Esophagus muscularis mucosa (tissue), 4 donors: ENCODE data around the gene MTA3. TPM values are rescaled to one million over a fixed set of nuclear protein-coding genes. Genes with fewer than 3 reads are reported as not detected.

Experiments
- DNase-seq: peaks from one replicate; pipeline ENCODE4 v3.0.0-alpha.2; 2017; ENCODE audit errors: extremely low spot score
- H3K27ac ChIP-seq, 4 donors: fragments of 200-600 bp; sonication (generic); replicated peaks in 1 of 4; 1 replicate in 3 of 4; 2 replicates in 1 of 4; pipeline ENCODE4 v1.5.1; 2016 to 2019; ENCODE audit warnings: mild to moderate bottlenecking in 1 of 4
- H3K27me3 ChIP-seq, 4 donors: fragments of 200-600 bp; sonication (generic); one replicate each; pipeline versions ENCODE4 v1.5.1 to v1.6.0; 2016 to 2019
- H3K36me3 ChIP-seq, 4 donors: fragments of 200-600 bp; sonication (generic); one replicate each; pipeline ENCODE4 v1.5.1; 2016 to 2019
- H3K4me1 ChIP-seq, 4 donors: fragments of 200-600 bp; sonication (generic); one replicate each; pipeline ENCODE4 v1.5.1; 2016 to 2019
- H3K4me3 ChIP-seq, 4 donors: fragments of 200-600 bp; sonication (generic); 1 replicate in 2 of 4; 2 replicates in 2 of 4; pipeline ENCODE4 v1.5.1; 2016 to 2019; ENCODE audit warnings: mild to moderate bottlenecking in 4 of 4, moderate library complexity in 1 of 4
- H3K9me3 ChIP-seq, 4 donors: fragments of 200-600 bp; sonication (generic); 1 replicate in 3 of 4; 2 replicates in 1 of 4; pipeline ENCODE4 v1.5.1; 2016 to 2019
- CTCF ChIP-seq, 3 experiments: fragments of 200-600 bp in 2 of 3; fragments of 450-650 bp in 1 of 3; sonication (generic) in 2 of 3; IDR thresholded peaks; one replicate each; pipeline ENCODE4 v1.5.1; 2017 to 2019; ENCODE audit warnings: antibody characterized with exemption in 3 of 3, mild to moderate bottlenecking in 2 of 3, moderate library complexity in 1 of 3
- EP300 ChIP-seq: sonication (generic); formaldehyde crosslinking; IDR thresholded peaks from one replicate; pipeline ENCODE4 v1.6.1; 2017; ENCODE audit warnings: antibody characterized with exemption
- POLR2A ChIP-seq: fragments of 450-650 bp; IDR thresholded peaks from one replicate; pipeline ENCODE4 v1.6.1; 2017; ENCODE audit warnings: antibody characterized with exemption, moderate library complexity, mild to moderate bottlenecking, low read depth
- POLR2AphosphoS5 ChIP-seq, 2 donors: sonication (generic); formaldehyde crosslinking; IDR thresholded peaks; one replicate each; pipeline ENCODE4 v1.6.1; 2017; ENCODE audit warnings: antibody characterized with exemption in 2 of 2
- WGBS: methylation state at CpG from one replicate; pipeline ENCODE4 v1.1.5; 2018; 5-methylcytosine and 5-hydroxymethylcytosine counted together
- intact Hi-C: fragments of 100-400 bp; cut with DNase I; formaldehyde crosslinking; loops from one replicate; pipeline ENCODE4 v1.15.1; 2023
- total RNA-seq, 4 donors: library from RNA; depleted of rRNA; stranded (reverse); fragments of >200 nt; gene quantifications; one replicate each; pipeline versions ENCODE4 v1.1.0 to v1.2.1, GENCODE V29; 2016

The MTA3 gene
- total RNA-seq, 4 donors from 2014 or later = 20.5 to 27.7 (median 24.3) TPM

DNA sequence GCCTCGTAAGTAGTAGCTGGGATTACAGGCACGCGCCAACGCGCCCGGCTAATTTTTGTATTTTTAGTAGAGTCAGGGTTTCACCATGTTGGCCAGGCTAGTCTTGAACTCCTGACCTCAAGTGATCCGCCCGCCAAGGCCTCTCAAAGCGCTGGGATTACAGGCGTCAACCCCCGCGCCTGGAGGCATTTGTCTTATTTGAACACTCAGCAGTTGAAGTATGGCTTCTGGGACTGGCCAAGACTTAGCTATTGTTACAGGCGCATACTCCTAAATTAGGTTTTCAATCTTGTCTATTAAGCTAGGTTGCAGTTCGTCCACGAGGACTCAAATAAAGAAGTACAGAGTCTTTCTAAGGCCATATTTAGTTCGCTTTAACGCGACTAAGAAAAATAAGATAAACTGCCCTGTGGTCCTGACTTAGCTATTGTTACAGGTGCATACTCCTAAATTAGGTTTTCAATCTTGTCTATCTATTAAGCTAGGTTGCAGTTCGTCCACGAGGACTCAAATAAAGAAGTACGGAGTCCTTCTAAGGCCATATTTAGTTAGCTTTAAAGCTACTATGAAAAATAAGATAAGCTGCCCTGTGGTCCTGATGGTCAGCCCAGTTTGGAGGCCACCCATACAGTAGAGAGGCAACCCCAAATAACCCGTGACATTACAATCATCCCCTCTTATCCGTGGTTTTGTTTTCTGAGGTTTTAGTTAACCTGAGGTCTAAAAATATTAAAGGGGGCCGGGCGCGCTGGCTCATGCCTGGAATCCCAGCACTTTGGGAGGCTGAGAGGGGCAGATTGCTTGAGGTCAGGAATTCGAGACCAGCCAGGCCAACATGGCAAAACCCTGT lies 20.8 kb upstream of the MTA3 start:
- Histone ChIP-seq H3K4me1 (no peaks in the 10 kb centered on the region), H3K27me3 (no peaks in the 10 kb centered on the region), H3K27ac (no peak overlapping the region), H3K4me3 (no peak overlapping the region), H3K9me3 (no peaks in the 10 kb centered on the region), H3K36me3 (no peaks in the 10 kb centered on the region)
- DNase-seq = no peak
- TF ChIP-seq POLR2A = no peak
- TF ChIP-seq EP300 = no peak
- TF ChIP-seq POLR2AphosphoS5 (IDR thresholded peaks at IDR 0.05) = no peak
- no peak for TF ChIP-seq CTCF (IDR thresholded peaks at IDR 0.05)
- 90% methylated on average over 27 of the region's 27 CpGs for WGBS
- intact Hi-C loops = no loop called here

DNA sequence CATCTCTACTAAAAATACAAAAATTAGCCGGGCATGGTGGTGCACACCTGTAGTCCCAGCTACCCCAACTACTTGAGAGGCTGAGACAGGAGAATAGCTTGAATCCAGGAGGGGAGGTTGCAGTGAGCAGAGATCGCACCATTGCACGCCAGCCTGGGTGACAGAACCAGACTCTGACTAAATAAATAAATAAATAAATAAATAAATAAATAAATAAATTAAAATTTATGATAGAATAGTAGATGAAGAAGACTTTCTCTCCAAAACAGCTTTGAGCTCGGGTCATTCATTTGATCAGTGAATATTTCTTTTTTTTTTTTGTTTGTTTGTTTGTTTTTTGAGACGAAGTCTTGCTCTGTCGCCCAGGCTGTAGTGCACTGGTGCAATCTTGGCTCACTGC lies 17.6 kb upstream of the MTA3 start:
- no peak for DNase-seq
- intact Hi-C loops = no loop called here
- 97% methylated on average over 6 of the region's 6 CpGs for WGBS
- Histone ChIP-seq H3K4me3 (no peak overlapping the region), H3K9me3 (no peaks in the 10 kb centered on the region), H3K4me1 (no peaks in the 10 kb centered on the region), H3K27ac (no peak overlapping the region), H3K27me3 (no peaks in the 10 kb centered on the region), H3K36me3 (no peaks in the 10 kb centered on the region)
- TF ChIP-seq POLR2A (no peak), POLR2AphosphoS5 (IDR thresholded peaks at IDR 0.05) (no peak), EP300 (no peak)

DNA sequence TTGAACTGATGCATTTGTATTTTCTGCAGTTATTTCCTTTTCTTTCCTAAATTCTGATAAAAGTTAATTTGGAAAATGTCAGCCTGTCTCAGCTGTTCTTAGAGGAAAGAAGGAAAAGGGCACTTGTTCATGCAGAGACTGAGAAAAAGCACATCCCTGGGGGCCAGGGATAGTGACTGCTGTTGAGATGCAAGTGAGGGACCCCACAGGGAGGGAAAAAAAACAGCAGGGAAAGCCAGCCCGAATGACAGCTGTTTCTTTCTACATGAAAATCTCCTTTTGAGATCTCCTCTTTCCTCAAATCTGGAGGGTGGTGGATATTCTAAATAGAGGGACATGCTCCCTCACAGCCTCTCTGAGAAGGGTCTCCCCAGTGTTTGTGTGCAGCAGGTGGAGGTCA lies 14.0 kb upstream of the MTA3 start:
- no peaks in the 10 kb centered on the region for H3K9me3 ChIP-seq
- intact Hi-C loops = no loop called here
- no peaks in the 10 kb centered on the region for H3K4me1 ChIP-seq
- no peak overlapping the region for H3K4me3 ChIP-seq
- H3K27ac ChIP-seq = no peak overlapping the region
- H3K36me3 ChIP-seq = no peaks in the 10 kb centered on the region
- 61% methylated on average over 1 of the region's 1 CpG for WGBS
- no peak for DNase-seq
- no peak for TF ChIP-seq CTCF (IDR thresholded peaks at IDR 0.05)
- TF ChIP-seq POLR2AphosphoS5 (IDR thresholded peaks at IDR 0.05) = no peak
- no peak for TF ChIP-seq POLR2A
- TF ChIP-seq EP300 = no peak
- H3K27me3 ChIP-seq = no peaks in the 10 kb centered on the region

DNA sequence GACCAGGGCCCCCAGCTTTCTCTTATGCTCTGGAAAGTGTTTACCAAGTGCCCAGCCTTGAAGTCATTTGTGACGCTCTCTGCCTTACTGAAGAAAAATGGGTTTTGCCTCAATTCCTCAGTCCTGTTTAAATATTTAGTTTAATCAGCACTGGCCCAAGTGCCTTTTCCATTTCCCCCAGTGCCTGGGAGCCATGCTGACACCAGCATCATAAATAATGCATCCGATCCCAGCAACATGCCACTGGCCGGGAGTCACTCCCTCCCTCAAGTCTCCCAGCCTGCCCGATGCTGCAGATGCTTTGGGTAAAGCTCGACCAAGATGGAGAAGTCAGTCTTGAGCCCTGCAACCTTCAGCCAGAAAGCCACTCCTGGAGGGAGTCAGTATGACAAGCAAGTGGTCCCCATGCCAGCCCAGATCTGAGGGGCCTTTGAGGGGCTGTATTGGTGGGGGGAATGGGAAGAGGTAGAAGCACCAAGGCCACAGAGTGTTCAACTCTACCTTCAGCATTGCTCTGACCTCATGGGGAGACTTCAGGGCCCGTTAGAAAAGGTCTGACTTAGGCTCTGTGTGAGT lies 12.0 kb upstream of the MTA3 start:
- DNase-seq = no peak
- Histone ChIP-seq H3K4me1 (no peaks in the 10 kb centered on the region), H3K27ac (no peak overlapping the region), H3K36me3 (no peaks in the 10 kb centered on the region), H3K27me3 (no peaks in the 10 kb centered on the region), H3K9me3 (no peaks in the 10 kb centered on the region), H3K4me3 (no peak overlapping the region)
- 72% methylated on average over 6 of the region's 6 CpGs for WGBS
- intact Hi-C loops = no loop called here
- TF ChIP-seq EP300 = no peak

DNA sequence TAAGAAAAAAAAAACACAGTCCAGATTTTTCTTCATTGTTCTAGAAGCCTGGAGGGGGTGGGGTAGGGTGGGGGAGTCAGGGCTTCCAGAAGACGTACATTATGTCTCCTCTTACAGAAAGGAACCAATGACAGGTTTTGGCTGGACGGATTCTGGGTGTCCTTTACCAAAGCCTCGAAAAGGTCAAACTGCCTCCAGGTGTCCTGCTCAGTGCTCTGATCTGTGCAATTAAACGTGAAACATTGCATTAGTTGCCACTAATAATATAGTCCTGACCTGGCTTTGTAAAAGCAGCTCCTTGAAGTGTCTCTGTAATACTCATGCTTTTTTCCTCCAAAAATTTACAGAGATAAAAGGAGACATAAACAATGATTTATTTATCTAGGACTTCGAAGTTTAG lies 11.1 kb upstream of the MTA3 start:
- no peak for DNase-seq
- 63% methylated on average over 5 of the region's 5 CpGs for WGBS

More for the DNA sequence above, 11.1 kb upstream of the MTA3 start:
- intact Hi-C loops = no loop called here
- H3K9me3 ChIP-seq = no peaks in the 10 kb centered on the region
- H3K36me3 ChIP-seq = no peaks in the 10 kb centered on the region
- no peaks in the 10 kb centered on the region for H3K4me1 ChIP-seq
- H3K4me3 ChIP-seq = no peak overlapping the region
- no peak overlapping the region for H3K27ac ChIP-seq
- TF ChIP-seq EP300 (no peak), POLR2AphosphoS5 (IDR thresholded peaks at IDR 0.05) (no peak), CTCF (IDR thresholded peaks at IDR 0.05) (no peak), POLR2A (no peak)
- no peaks in the 10 kb centered on the region for H3K27me3 ChIP-seq
